ENCODE measurements around the gene POLR2F. TPM values are rescaled to one million over a fixed set of nuclear protein-coding genes. Genes with fewer than 3 reads are reported as not detected.

The POLR2F gene
- total RNA-seq, 1 donor from 2014 or later = 63.0 TPM

GRCh38 chr22:37930952-37931440 lies 22.5 kb upstream of the POLR2F start:
- H3K27me3 Mint-ChIP-seq (ENCODE audit: low read depth) = no peaks in the 10 kb centered on the region
- peak overlapping the region; percentile 47 for H3K27ac Mint-ChIP-seq (ENCODE audit: unreplicated experiment)
- H3K36me3 Mint-ChIP-seq (ENCODE audit: low read depth) = peaks cover 24% of the 10 kb centered on the region
- peak; percentile 47 for TF ChIP-seq CTCF (IDR thresholded peaks at IDR 0.05)
- H3K4me3 Mint-ChIP-seq (ENCODE audit: unreplicated experiment) = no peak overlapping the region
- no peak for DNase-seq (ENCODE audit: low spot score)
- H3K4me1 Mint-ChIP-seq (ENCODE audit: low read depth) = peaks cover 36% of the 10 kb centered on the region
- no peaks in the 10 kb centered on the region for H3K9me3 Mint-ChIP-seq (ENCODE audit: low read depth)

- Mint-ChIP-seq H3K4me1 (ENCODE audit: low read depth) (peaks cover 36% of the 10 kb centered on the region), H3K4me3 (ENCODE audit: unreplicated experiment) (no peak overlapping the region), H3K9me3 (ENCODE audit: low read depth) (no peaks in the 10 kb centered on the region), H3K27me3 (ENCODE audit: low read depth) (no peaks in the 10 kb centered on the region), H3K27ac (ENCODE audit: unreplicated experiment) (no peak overlapping the region), H3K36me3 (ENCODE audit: low read depth) (peaks cover 27% of the 10 kb centered on the region)
- no peak for TF ChIP-seq CTCF (IDR thresholded peaks at IDR 0.05)
- no peak for DNase-seq (ENCODE audit: low spot score)
Measured at GRCh38 chr22:37931893-37932389, 21.6 kb upstream of the POLR2F start.

GRCh38 chr22:37932401-37932800 lies 21.1 kb upstream of the POLR2F start:
- DNase-seq (ENCODE audit: low spot score) = no peak
- H3K9me3 Mint-ChIP-seq (ENCODE audit: low read depth) = no peaks in the 10 kb centered on the region
- TF ChIP-seq CTCF (IDR thresholded peaks at IDR 0.05) = no peak
- peaks cover 27% of the 10 kb centered on the region for H3K36me3 Mint-ChIP-seq (ENCODE audit: low read depth)
- H3K27ac Mint-ChIP-seq (ENCODE audit: unreplicated experiment) = no peak overlapping the region
- H3K4me3 Mint-ChIP-seq (ENCODE audit: unreplicated experiment) = no peak overlapping the region
- H3K27me3 Mint-ChIP-seq (ENCODE audit: low read depth) = no peaks in the 10 kb centered on the region
- peaks cover 36% of the 10 kb centered on the region for H3K4me1 Mint-ChIP-seq (ENCODE audit: low read depth)

- Mint-ChIP-seq H3K4me1 (ENCODE audit: low read depth) (peaks cover 36% of the 10 kb centered on the region), H3K36me3 (ENCODE audit: low read depth) (peaks cover 28% of the 10 kb centered on the region), H3K9me3 (ENCODE audit: low read depth) (no peaks in the 10 kb centered on the region), H3K4me3 (ENCODE audit: unreplicated experiment) (no peak overlapping the region), H3K27me3 (ENCODE audit: low read depth) (no peaks in the 10 kb centered on the region), H3K27ac (ENCODE audit: unreplicated experiment) (peak overlapping the region; percentile 97)
- peak; percentile 90 for DNase-seq (ENCODE audit: low spot score)
- TF ChIP-seq CTCF (IDR thresholded peaks at IDR 0.05) = no peak
Measured at GRCh38 chr22:37932821-37933578, 20.5 kb upstream of the POLR2F start.

GRCh38 chr22:37933711-37934376 lies 19.7 kb upstream of the POLR2F start:
- DNase-seq (ENCODE audit: low spot score) = peak; percentile 96
- H3K27ac Mint-ChIP-seq (ENCODE audit: unreplicated experiment) = peak overlapping the region; percentile 97
- H3K4me3 Mint-ChIP-seq (ENCODE audit: unreplicated experiment) = no peak overlapping the region
- H3K36me3 Mint-ChIP-seq (ENCODE audit: low read depth) = peaks cover 24% of the 10 kb centered on the region
- H3K9me3 Mint-ChIP-seq (ENCODE audit: low read depth) = no peaks in the 10 kb centered on the region
- peaks cover 36% of the 10 kb centered on the region for H3K4me1 Mint-ChIP-seq (ENCODE audit: low read depth)
- peak; percentile 97 for TF ChIP-seq CTCF (IDR thresholded peaks at IDR 0.05)
- H3K27me3 Mint-ChIP-seq (ENCODE audit: low read depth) = no peaks in the 10 kb centered on the region

All from chondrocyte (in vitro differentiated cells).